HEK293T (cell line): ENCODE data around the gene LSM3.

Experiments
- CTCF ChIA-PET: fragments of 350-600 bp; formaldehyde crosslinking; extraction: SDS; loops from one replicate; lab custom pipeline; 2021; ENCODE audit warnings: antibody characterized with exemption, inconsistent platforms; lab: Yijun Ruan, JAX
- POLR2A ChIA-PET: fragments of 350-600 bp; formaldehyde crosslinking; extraction: SDS; loops from one replicate; lab custom pipeline; 2020; ENCODE audit warnings: antibody characterized with exemption, inconsistent platforms; lab: Yijun Ruan, JAX
- DNase-seq: peaks from one replicate; pipeline ENCODE4 v3.0.0; 2012; ENCODE audit warnings: mixed read lengths; ENCODE audit errors: extremely low spot score
- ARNT ChIP-seq: fragments of 450-650 bp; IDR thresholded peaks from 2 replicates; pipeline ENCODE4 v1.6.1; 2017; ENCODE audit warnings: mild to moderate bottlenecking
- BHLHE40 ChIP-seq: fragments of 450-650 bp; IDR thresholded peaks from 2 replicates; pipeline ENCODE4 v1.6.1; 2016; ENCODE audit warnings: mild to moderate bottlenecking, moderate library complexity, borderline replicate concordance
- CTBP1 ChIP-seq: fragments of 450-650 bp; IDR thresholded peaks from 2 replicates; pipeline ENCODE4 v1.6.1; 2016; ENCODE audit warnings: borderline replicate concordance
- ELF4 ChIP-seq: fragments of 450-650 bp; IDR thresholded peaks from 2 replicates; pipeline ENCODE4 v1.6.1; 2017; ENCODE audit warnings: antibody characterized with exemption
- FOXA1 ChIP-seq: fragments of 450-650 bp; IDR thresholded peaks from 2 replicates; pipeline ENCODE4 v1.6.1; 2016; ENCODE audit warnings: mild to moderate bottlenecking
- FOXK2 ChIP-seq: fragments of 450-650 bp; IDR thresholded peaks from 2 replicates; pipeline ENCODE4 v1.6.1; 2016; ENCODE audit warnings: mild to moderate bottlenecking
- FOXM1 ChIP-seq: fragments of 450-650 bp; IDR thresholded peaks from 2 replicates; pipeline ENCODE4 v1.6.1; 2017; ENCODE audit warnings: mild to moderate bottlenecking, borderline replicate concordance
- HDGF ChIP-seq: fragments of 450-650 bp; IDR thresholded peaks from 2 replicates; pipeline ENCODE4 v1.6.1; 2017; ENCODE audit warnings: antibody characterized with exemption, borderline replicate concordance
- L3MBTL2 ChIP-seq: fragments of 450-650 bp; conservative IDR thresholded peaks from 2 replicates; pipeline ENCODE4 v1.6.1; 2016; ENCODE audit warnings: mild to moderate bottlenecking
- LEF1 ChIP-seq: fragments of 450-650 bp; IDR thresholded peaks from 2 replicates; pipeline ENCODE4 v1.6.1; 2017; ENCODE audit warnings: mild to moderate bottlenecking, borderline replicate concordance
- NFRKB ChIP-seq: fragments of 450-650 bp; IDR thresholded peaks from 2 replicates; pipeline ENCODE4 v1.6.1; 2016; ENCODE audit warnings: mild to moderate bottlenecking, moderate library complexity
- PKNOX1 ChIP-seq: fragments of 450-650 bp; IDR thresholded peaks from 2 replicates; pipeline ENCODE4 v1.6.1; 2016
- SP1 ChIP-seq: fragments of 450-650 bp; IDR thresholded peaks from 2 replicates; pipeline ENCODE4 v1.6.1; 2017
- SUZ12 ChIP-seq: fragments of 450-650 bp; IDR thresholded peaks from 2 replicates; pipeline ENCODE4 v1.6.1; 2016; ENCODE audit warnings: mild to moderate bottlenecking
- TARDBP ChIP-seq: fragments of 450-650 bp; IDR thresholded peaks from 2 replicates; pipeline ENCODE4 v1.6.1; 2016
- ZNF384 ChIP-seq: fragments of 450-650 bp; IDR thresholded peaks from 2 replicates; pipeline ENCODE4 v1.6.1; 2016

LSM3 gene

GRCh38 chr3:14154895-14155440 lies 23.6 kb upstream of the LSM3 start:
- ChIA-PET CTCF (no interaction called here), POLR2A (no interaction called here)
- TF ChIP-seq SP1, result no peak
- no peak for TF ChIP-seq ZNF384
- no peak for TF ChIP-seq PKNOX1
- no peak for TF ChIP-seq ELF4
- TF ChIP-seq SUZ12, result no peak
- no peak for TF ChIP-seq HDGF
- TF ChIP-seq FOXK2, result no peak
- no peak for TF ChIP-seq FOXA1
- TF ChIP-seq CTBP1, result no peak
- TF ChIP-seq LEF1, result no peak
- TF ChIP-seq FOXM1, result no peak
- no peak for TF ChIP-seq ARNT
- no peak for TF ChIP-seq NFRKB
- TF ChIP-seq TARDBP, result no peak
- TF ChIP-seq BHLHE40, result no peak
- DNase-seq, result no peak

- ChIA-PET POLR2A (no interaction called here), CTCF (no interaction called here)
- DNase-seq, result no peak
- TF ChIP-seq NFRKB, result no peak
- no peak for TF ChIP-seq HDGF
- no peak for TF ChIP-seq ARNT
- TF ChIP-seq FOXA1, result no peak
- TF ChIP-seq PKNOX1, result no peak
- no peak for TF ChIP-seq BHLHE40
- TF ChIP-seq TARDBP, result no peak
- TF ChIP-seq FOXM1, result no peak
- no peak for TF ChIP-seq CTBP1
- no peak for TF ChIP-seq ELF4
- no peak for TF ChIP-seq L3MBTL2
- TF ChIP-seq LEF1, result no peak
- TF ChIP-seq ZNF384, result no peak
- no peak for TF ChIP-seq FOXK2
- no peak for TF ChIP-seq SUZ12
- no peak for TF ChIP-seq SP1
These were observed 22.4 kb upstream of the LSM3 start for GRCh38 chr3:14156201-14156600.

- CTCF ChIA-PET, result no interaction called here
- POLR2A ChIA-PET, result no interaction called here
- DNase-seq, result no peak
- TF ChIP-seq FOXM1 (no peak), ARNT (no peak), NFRKB (no peak), BHLHE40 (no peak), SP1 (no peak), CTBP1 (no peak), FOXA1 (no peak)
These were observed 21.6 kb upstream of the LSM3 start for GRCh38 chr3:14156843-14157561.

- no peak for DNase-seq
- TF ChIP-seq SUZ12 (no peak), HDGF (no peak), ELF4 (no peak), FOXK2 (no peak), TARDBP (no peak), FOXA1 (no peak), CTBP1 (no peak), ARNT (no peak), PKNOX1 (no peak), ZNF384 (no peak), L3MBTL2 (no peak), FOXM1 (no peak), LEF1 (no peak), SP1 (no peak), BHLHE40 (no peak), NFRKB (no peak)
- CTCF ChIA-PET, result no interaction called here
- POLR2A ChIA-PET, result no interaction called here
These were observed 20.7 kb upstream of the LSM3 start for GRCh38 chr3:14157951-14158350.

GRCh38 chr3:14158370-14158769 lies 20.2 kb upstream of the LSM3 start:
- no peak for TF ChIP-seq NFRKB
- no peak for TF ChIP-seq FOXM1
- TF ChIP-seq FOXK2, result no peak
- no peak for TF ChIP-seq L3MBTL2
- TF ChIP-seq FOXA1, result no peak
- no peak for TF ChIP-seq SUZ12
- no peak for TF ChIP-seq LEF1
- no peak for TF ChIP-seq CTBP1
- TF ChIP-seq SP1, result no peak
- TF ChIP-seq BHLHE40, result no peak
- TF ChIP-seq ARNT, result no peak
- no peak for TF ChIP-seq PKNOX1
- no peak for TF ChIP-seq HDGF
- TF ChIP-seq TARDBP, result no peak
- no peak for TF ChIP-seq ZNF384
- no peak for TF ChIP-seq ELF4
- DNase-seq, result no peak
- CTCF ChIA-PET, result no interaction called here
- POLR2A ChIA-PET, result no interaction called here
